ENCODE results near the gene ERICH6. TPM values are rescaled to one million over a fixed set of nuclear protein-coding genes. Genes with fewer than 3 reads are reported as not detected.

ERICH6 gene
- total RNA-seq, 1 experiment from 2014 or later: 0.28 TPM

GRCh38 chr3:150734795-150735119, 31.0 kb upstream of the ERICH6 start:
- DNase-seq (ENCODE audit: low read depth, low spot score): no peak
- POLR2A ChIA-PET: no interaction called here
- Histone ChIP-seq H3K9me3 (ENCODE audit: control insufficient read depth, insufficient read depth, low read depth, low read length) (no peaks in the 10 kb centered on the region), H3K4me3 (ENCODE audit: low read depth in 2 of 2, low read length in 2 of 2) (no peak overlapping the region), H3K36me3 (ENCODE audit: control insufficient read depth, insufficient read depth, low read length) (no peaks in the 10 kb centered on the region), H3K4me1 (ENCODE audit: control insufficient read depth, insufficient read depth, low read length) (no peaks in the 10 kb centered on the region), H3K27ac (ENCODE audit: low read length) (no peak overlapping the region), H3K27me3 (ENCODE audit: control insufficient read depth, insufficient read depth, low read length) (no peaks in the 10 kb centered on the region)
- intact Hi-C loops (cut with micrococcal nuclease; ENCODE audit: unreplicated experiment): no loop called here
- BruUV-seq (replicated peaks): no TSS peak
- CTCF ChIA-PET: no interaction called here
- ATAC-seq: peak; percentile 64
- TF ChIP-seq TCF7L2 (IDR thresholded peaks at IDR 0.05; ENCODE audit: low read depth, low read length) (no peak), SIN3A (IDR thresholded peaks at IDR 0.05; ENCODE audit: borderline replicate concordance, insufficient read depth, low read depth, low read length) (no peak), POLR2AphosphoS5 (IDR thresholded peaks at IDR 0.05; ENCODE audit: low read depth, low read length) (no peak), CTCF (IDR thresholded peaks at IDR 0.05) (no peak), REST (IDR thresholded peaks at IDR 0.05; ENCODE audit: insufficient read depth in 1 of 2, low read depth in 2 of 2, low read length in 1 of 2) (no peak)
- in situ Hi-C loops (cut with HindIII; ENCODE audit: low pct_unique_long_range_greater_than_20kb, low sequenced_read_pairs): no loop called here

- no TSS peak for BruUV-seq (replicated peaks)
- peak; percentile 35 for ATAC-seq
- H3K4me3 ChIP-seq (ENCODE audit: low read depth in 2 of 2, low read length in 2 of 2): no peak overlapping the region
- H3K9me3 ChIP-seq (ENCODE audit: control insufficient read depth, insufficient read depth, low read depth, low read length): no peaks in the 10 kb centered on the region
- no peaks in the 10 kb centered on the region for H3K4me1 ChIP-seq (ENCODE audit: control insufficient read depth, insufficient read depth, low read length)
- no peaks in the 10 kb centered on the region for H3K27me3 ChIP-seq (ENCODE audit: control insufficient read depth, insufficient read depth, low read length)
- TF ChIP-seq CTCF (IDR thresholded peaks at IDR 0.05) (no peak), TCF7L2 (IDR thresholded peaks at IDR 0.05; ENCODE audit: low read depth, low read length) (no peak), REST (IDR thresholded peaks at IDR 0.05; ENCODE audit: insufficient read depth in 1 of 2, low read depth in 2 of 2, low read length in 1 of 2) (no peak), POLR2AphosphoS5 (IDR thresholded peaks at IDR 0.05; ENCODE audit: low read depth, low read length) (no peak), SIN3A (IDR thresholded peaks at IDR 0.05; ENCODE audit: borderline replicate concordance, insufficient read depth, low read depth, low read length) (no peak)
- in situ Hi-C loops (cut with HindIII; ENCODE audit: low pct_unique_long_range_greater_than_20kb, low sequenced_read_pairs): no loop called here
- no peak for DNase-seq (ENCODE audit: low read depth, low spot score)
- intact Hi-C loops (cut with micrococcal nuclease; ENCODE audit: unreplicated experiment): no loop called here
- no peak overlapping the region for H3K27ac ChIP-seq (ENCODE audit: low read length)
- no peaks in the 10 kb centered on the region for H3K36me3 ChIP-seq (ENCODE audit: control insufficient read depth, insufficient read depth, low read length)
- ChIA-PET POLR2A (no interaction called here), CTCF (no interaction called here)
Measured at GRCh38 chr3:150733936-150734794, 30.4 kb upstream of the ERICH6 start.
